Measurements from ENCODE around the gene ANKRD44. TPM values are rescaled to one million over a fixed set of nuclear protein-coding genes. Genes with fewer than 3 reads are reported as not detected.

ANKRD44 gene
- total RNA-seq, 1 donor from 2014 or later = 8.1 TPM

DNA sequence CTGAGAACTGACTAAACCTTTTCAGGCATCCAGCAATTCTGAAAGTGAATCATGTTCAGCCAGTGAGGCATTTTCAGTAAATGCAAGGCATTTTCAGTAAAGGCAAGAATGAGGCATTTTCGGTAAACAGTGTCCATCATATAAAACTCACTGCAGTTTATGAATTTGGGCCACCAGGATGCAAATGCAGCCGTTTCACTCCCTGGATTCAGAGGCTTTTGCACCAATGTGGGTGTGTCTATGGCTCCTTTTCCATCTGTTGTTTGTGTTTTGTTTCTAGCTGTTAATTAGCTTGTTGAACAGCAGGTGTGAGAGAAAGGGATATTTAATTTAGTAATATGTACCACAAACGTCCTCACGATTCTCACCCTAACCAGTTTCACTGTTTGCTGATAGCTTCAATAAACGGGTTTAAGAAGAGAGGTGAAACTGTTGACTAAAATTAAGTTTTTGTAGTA is 267.8 kb downstream of the ANKRD44 start:
- no peaks in the 10 kb centered on the region for H3K36me3 Mint-ChIP-seq (ENCODE audit: low read depth, unreplicated experiment)
- H3K9me3 Mint-ChIP-seq (ENCODE audit: unreplicated experiment) = no peaks in the 10 kb centered on the region
- peaks cover 23% of the 10 kb centered on the region for H3K4me1 Mint-ChIP-seq (ENCODE audit: unreplicated experiment)
- H3K27ac Mint-ChIP-seq (ENCODE audit: unreplicated experiment) = no peak overlapping the region
- no peaks in the 10 kb centered on the region for H3K27me3 Mint-ChIP-seq (ENCODE audit: unreplicated experiment)
- DNase-seq (ENCODE audit: low spot score) = no peak
- H3K4me3 Mint-ChIP-seq (ENCODE audit: unreplicated experiment) = no peak overlapping the region
- TF ChIP-seq, protein P1, sequence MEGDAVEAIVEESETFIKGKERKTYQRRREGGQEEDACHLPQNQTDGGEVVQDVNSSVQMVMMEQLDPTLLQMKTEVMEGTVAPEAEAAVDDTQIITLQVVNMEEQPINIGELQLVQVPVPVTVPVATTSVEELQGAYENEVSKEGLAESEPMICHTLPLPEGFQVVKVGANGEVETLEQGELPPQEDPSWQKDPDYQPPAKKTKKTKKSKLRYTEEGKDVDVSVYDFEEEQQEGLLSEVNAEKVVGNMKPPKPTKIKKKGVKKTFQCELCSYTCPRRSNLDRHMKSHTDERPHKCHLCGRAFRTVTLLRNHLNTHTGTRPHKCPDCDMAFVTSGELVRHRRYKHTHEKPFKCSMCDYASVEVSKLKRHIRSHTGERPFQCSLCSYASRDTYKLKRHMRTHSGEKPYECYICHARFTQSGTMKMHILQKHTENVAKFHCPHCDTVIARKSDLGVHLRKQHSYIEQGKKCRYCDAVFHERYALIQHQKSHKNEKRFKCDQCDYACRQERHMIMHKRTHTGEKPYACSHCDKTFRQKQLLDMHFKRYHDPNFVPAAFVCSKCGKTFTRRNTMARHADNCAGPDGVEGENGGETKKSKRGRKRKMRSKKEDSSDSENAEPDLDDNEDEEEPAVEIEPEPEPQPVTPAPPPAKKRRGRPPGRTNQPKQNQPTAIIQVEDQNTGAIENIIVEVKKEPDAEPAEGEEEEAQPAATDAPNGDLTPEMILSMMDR (IDR thresholded peaks at IDR 0.05; ENCODE audit: unreplicated experiment) = no peak

DNA sequence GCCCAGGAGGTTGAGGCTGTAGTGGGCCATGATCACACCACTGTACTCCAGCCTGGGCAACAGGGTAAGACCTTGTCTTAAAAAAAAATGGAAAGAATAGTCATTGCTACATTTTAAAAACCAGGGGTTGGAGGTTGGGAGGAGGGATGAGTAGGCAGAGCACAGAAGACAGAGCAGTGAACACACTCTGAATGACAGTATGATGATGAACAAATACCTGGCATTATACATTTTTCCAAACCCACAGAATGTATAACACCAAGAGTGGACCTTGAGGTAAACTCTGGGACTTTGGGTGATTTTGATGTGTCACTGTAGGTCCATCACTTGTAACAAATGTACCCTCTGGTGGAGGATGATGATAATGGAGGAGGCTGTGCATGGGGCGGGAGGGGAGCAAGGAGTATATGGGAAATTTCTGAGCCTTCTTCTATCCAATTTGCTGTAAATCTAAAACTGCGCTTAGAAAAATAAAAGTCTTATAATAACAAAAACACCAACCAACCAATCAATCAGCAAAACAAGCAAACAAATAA is 272.6 kb downstream of the ANKRD44 start:
- DNase-seq (ENCODE audit: low spot score) = no peak
- Mint-ChIP-seq H3K27me3 (ENCODE audit: unreplicated experiment) (no peaks in the 10 kb centered on the region), H3K36me3 (ENCODE audit: low read depth, unreplicated experiment) (no peaks in the 10 kb centered on the region), H3K9me3 (ENCODE audit: unreplicated experiment) (no peaks in the 10 kb centered on the region), H3K4me3 (ENCODE audit: unreplicated experiment) (no peak overlapping the region), H3K4me1 (ENCODE audit: unreplicated experiment) (peaks cover 19% of the 10 kb centered on the region), H3K27ac (ENCODE audit: unreplicated experiment) (no peak overlapping the region)
- TF ChIP-seq, protein P1 (IDR thresholded peaks at IDR 0.05; ENCODE audit: unreplicated experiment) = no peak

DNA sequence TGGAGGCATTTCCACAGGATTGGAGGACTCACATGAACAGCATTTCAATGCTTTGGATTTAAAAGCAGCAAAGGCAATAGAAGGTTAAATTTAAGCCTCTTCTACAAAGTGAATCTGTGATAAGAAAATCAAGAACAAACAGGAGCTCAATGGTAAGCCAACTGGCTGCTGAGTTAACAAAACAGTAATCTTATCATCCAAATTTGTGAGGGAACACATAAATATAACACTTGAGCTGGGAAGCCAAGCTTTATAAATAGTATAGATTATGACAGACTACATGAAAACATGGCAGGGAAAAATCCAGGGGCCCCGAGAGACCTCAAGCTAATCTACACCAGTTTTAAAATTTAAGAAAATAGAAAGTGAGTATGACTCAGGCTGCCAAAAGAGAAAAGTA is 275.6 kb downstream of the ANKRD44 start:
- Mint-ChIP-seq H3K9me3 (ENCODE audit: unreplicated experiment) (no peaks in the 10 kb centered on the region), H3K4me3 (ENCODE audit: unreplicated experiment) (no peak overlapping the region), H3K4me1 (ENCODE audit: unreplicated experiment) (peaks cover 14% of the 10 kb centered on the region), H3K27me3 (ENCODE audit: unreplicated experiment) (no peaks in the 10 kb centered on the region), H3K36me3 (ENCODE audit: low read depth, unreplicated experiment) (no peaks in the 10 kb centered on the region), H3K27ac (ENCODE audit: unreplicated experiment) (no peak overlapping the region)
- TF ChIP-seq, protein P1 (IDR thresholded peaks at IDR 0.05; ENCODE audit: unreplicated experiment) = no peak
- no peak for DNase-seq (ENCODE audit: low spot score)

DNA sequence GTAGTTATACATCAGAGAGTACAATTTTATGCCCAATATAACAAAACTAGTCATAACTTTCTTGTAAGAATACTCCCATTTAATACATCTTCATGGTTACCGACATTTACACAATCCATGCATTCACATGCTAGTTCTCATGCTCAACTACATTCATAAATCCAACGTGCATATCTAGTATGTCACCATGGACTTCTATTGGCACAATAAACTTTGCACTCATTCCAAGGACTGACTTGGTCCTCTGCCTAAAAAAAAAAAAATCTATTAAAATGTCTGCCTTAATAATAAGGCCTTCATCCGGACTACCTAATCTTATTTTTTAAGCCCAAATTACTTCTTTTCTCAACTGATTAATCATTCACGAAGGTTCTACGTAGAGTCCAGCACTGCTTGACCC is 276.3 kb downstream of the ANKRD44 start:
- H3K9me3 Mint-ChIP-seq (ENCODE audit: unreplicated experiment) = no peaks in the 10 kb centered on the region
- TF ChIP-seq, protein P1 (IDR thresholded peaks at IDR 0.05; ENCODE audit: unreplicated experiment) = no peak
- H3K36me3 Mint-ChIP-seq (ENCODE audit: low read depth, unreplicated experiment) = no peaks in the 10 kb centered on the region
- DNase-seq (ENCODE audit: low spot score) = no peak
- no peak overlapping the region for H3K4me3 Mint-ChIP-seq (ENCODE audit: unreplicated experiment)
- H3K27me3 Mint-ChIP-seq (ENCODE audit: unreplicated experiment) = no peaks in the 10 kb centered on the region
- H3K4me1 Mint-ChIP-seq (ENCODE audit: unreplicated experiment) = peaks cover 14% of the 10 kb centered on the region
- no peak overlapping the region for H3K27ac Mint-ChIP-seq (ENCODE audit: unreplicated experiment)

DNA sequence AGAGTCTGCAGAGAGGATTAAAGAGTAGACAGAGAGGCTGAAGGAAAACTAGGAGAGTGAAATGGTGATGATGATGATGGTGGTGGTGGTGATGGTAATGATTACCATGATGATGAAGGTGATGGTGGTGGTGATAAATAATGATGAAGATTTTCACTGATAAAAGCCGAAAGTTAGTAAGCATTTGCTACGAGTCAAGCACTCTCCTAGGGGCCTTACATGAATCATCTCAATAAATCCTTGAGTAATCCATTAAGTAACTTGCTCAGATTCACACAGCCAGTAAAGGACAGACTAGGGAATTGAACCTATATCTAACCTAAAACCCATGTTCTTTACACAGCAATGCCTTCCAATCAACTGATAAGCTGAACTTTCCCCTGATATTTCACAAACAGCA is 277.4 kb downstream of the ANKRD44 start:
- Mint-ChIP-seq H3K36me3 (ENCODE audit: low read depth, unreplicated experiment) (no peaks in the 10 kb centered on the region), H3K4me3 (ENCODE audit: unreplicated experiment) (no peak overlapping the region), H3K27me3 (ENCODE audit: unreplicated experiment) (peaks cover 2% of the 10 kb centered on the region), H3K27ac (ENCODE audit: unreplicated experiment) (no peak overlapping the region), H3K4me1 (ENCODE audit: unreplicated experiment) (peaks cover 17% of the 10 kb centered on the region), H3K9me3 (ENCODE audit: unreplicated experiment) (no peaks in the 10 kb centered on the region)
- DNase-seq (ENCODE audit: low spot score) = no peak
- TF ChIP-seq, protein P1 (IDR thresholded peaks at IDR 0.05; ENCODE audit: unreplicated experiment) = no peak
